Measurements from ENCODE around the gene AUTS2. TPM values are rescaled to one million over a fixed set of nuclear protein-coding genes. Genes with fewer than 3 reads are reported as not detected.

AUTS2 gene
- total and polyA plus RNA-seq, 9 of the 15 experiments (the other 6 are each of a cell fraction or from before 2014, with no cell fraction given), result 0.58 TPM; not detected in 8

- TF ChIP-seq ZBTB34 (CRISPR knock-in tag; IDR thresholded peaks at IDR 0.05) (no peak), HMG20A (CRISPR knock-in tag; conservative IDR thresholded peaks at IDR 0.05) (no peak), KLF16 (IDR thresholded peaks at IDR 0.05) (peak; percentile 84; the same call in 1 of the 2 replicates), CC2D1A (IDR thresholded peaks at IDR 0.05) (no peak), NELFE (IDR thresholded peaks at IDR 0.05; ENCODE audit: insufficient read depth, insufficient read length) (no peak), TBP (optimal IDR thresholded peaks at IDR 0.05; ENCODE audit: low read depth, low read length) (no peak), NR2C2 (CRISPR knock-in tag; IDR thresholded peaks at IDR 0.05) (no peak), NR2C2 (tag; IDR thresholded peaks at IDR 0.05) (peak; percentile 73; the same call in 1 of the 2 replicates), DACH1 (IDR thresholded peaks at IDR 0.05; ENCODE audit: partially characterized antibody) (peak; percentile 55), ZNF561 (CRISPR knock-in tag; conservative IDR thresholded peaks at IDR 0.05) (no peak), MTA1 (IDR thresholded peaks at IDR 0.05; ENCODE audit: borderline replicate concordance) (0 out of 2 replicates have a peak, but pooled peaks have one; percentile 21), ARNT (IDR thresholded peaks at IDR 0.05) (peak in 1 of 2 experiments; percentile 29; a peak in 1 of 4 replicates), DNMT1 (IDR thresholded peaks at IDR 0.05) (no peak), ZNF766 (CRISPR knock-in tag; conservative IDR thresholded peaks at IDR 0.05) (peak; percentile 52), TEAD1 (CRISPR knock-in tag; IDR thresholded peaks at IDR 0.05) (peak in 1 of 2 experiments; percentile 95; a peak in 2 of 4 replicates), NFRKB (IDR thresholded peaks at IDR 0.05; ENCODE audit: low read depth) (no peak), TCF3 (CRISPR knock-in tag; IDR thresholded peaks at IDR 0.05) (peak; percentile 88)
- TF ChIP-seq, protein P1, sequence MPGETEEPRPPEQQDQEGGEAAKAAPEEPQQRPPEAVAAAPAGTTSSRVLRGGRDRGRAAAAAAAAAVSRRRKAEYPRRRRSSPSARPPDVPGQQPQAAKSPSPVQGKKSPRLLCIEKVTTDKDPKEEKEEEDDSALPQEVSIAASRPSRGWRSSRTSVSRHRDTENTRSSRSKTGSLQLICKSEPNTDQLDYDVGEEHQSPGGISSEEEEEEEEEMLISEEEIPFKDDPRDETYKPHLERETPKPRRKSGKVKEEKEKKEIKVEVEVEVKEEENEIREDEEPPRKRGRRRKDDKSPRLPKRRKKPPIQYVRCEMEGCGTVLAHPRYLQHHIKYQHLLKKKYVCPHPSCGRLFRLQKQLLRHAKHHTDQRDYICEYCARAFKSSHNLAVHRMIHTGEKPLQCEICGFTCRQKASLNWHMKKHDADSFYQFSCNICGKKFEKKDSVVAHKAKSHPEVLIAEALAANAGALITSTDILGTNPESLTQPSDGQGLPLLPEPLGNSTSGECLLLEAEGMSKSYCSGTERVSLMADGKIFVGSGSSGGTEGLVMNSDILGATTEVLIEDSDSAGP (CRISPR knock-in tag; IDR thresholded peaks at IDR 0.05), result no peak
- TF ChIP-seq, protein P2, sequence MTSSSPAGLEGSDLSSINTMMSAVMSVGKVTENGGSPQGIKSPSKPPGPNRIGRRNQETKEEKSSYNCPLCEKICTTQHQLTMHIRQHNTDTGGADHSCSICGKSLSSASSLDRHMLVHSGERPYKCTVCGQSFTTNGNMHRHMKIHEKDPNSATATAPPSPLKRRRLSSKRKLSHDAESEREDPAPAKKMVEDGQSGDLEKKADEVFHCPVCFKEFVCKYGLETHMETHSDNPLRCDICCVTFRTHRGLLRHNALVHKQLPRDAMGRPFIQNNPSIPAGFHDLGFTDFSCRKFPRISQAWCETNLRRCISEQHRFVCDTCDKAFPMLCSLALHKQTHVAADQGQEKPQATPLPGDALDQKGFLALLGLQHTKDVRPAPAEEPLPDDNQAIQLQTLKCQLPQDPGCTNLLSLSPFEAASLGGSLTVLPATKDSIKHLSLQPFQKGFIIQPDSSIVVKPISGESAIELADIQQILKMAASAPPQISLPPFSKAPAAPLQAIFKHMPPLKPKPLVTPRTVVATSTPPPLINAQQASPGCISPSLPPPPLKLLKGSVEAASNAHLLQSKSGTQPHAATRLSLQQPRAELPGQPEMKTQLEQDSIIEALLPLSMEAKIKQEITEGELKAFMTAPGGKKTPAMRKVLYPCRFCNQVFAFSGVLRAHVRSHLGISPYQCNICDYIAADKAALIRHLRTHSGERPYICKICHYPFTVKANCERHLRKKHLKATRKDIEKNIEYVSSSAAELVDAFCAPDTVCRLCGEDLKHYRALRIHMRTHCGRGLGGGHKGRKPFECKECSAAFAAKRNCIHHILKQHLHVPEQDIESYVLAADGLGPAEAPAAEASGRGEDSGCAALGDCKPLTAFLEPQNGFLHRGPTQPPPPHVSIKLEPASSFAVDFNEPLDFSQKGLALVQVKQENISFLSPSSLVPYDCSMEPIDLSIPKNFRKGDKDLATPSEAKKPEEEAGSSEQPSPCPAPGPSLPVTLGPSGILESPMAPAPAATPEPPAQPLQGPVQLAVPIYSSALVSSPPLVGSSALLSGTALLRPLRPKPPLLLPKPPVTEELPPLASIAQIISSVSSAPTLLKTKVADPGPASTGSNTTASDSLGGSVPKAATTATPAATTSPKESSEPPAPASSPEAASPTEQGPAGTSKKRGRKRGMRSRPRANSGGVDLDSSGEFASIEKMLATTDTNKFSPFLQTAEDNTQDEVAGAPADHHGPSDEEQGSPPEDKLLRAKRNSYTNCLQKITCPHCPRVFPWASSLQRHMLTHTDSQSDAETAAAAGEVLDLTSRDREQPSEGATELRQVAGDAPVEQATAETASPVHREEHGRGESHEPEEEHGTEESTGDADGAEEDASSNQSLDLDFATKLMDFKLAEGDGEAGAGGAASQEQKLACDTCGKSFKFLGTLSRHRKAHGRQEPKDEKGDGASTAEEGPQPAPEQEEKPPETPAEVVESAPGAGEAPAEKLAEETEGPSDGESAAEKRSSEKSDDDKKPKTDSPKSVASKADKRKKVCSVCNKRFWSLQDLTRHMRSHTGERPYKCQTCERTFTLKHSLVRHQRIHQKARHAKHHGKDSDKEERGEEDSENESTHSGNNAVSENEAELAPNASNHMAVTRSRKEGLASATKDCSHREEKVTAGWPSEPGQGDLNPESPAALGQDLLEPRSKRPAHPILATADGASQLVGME (CRISPR knock-in tag; IDR thresholded peaks at IDR 0.05), result peak; percentile 91; the same call in 1 of the 2 replicates
These were observed 970.5 kb downstream of the AUTS2 start (continued) for GRCh38 chr7:70568674-70569334.
